Measurements from ENCODE around the gene PIEZO2. TPM values are rescaled to one million over a fixed set of nuclear protein-coding genes. Genes with fewer than 3 reads are reported as not detected.

PIEZO2 gene
- total and polyA plus RNA-seq, 7 donors: 0.03 to 0.64 (median 0.13) TPM

- no peaks in the 10 kb centered on the region for H3K4me1 ChIP-seq
- no peak overlapping the region for H3K4me3 ChIP-seq
- no peak overlapping the region for H3K27ac ChIP-seq
- no peak for TF ChIP-seq CTCF (IDR thresholded peaks at IDR 0.05)
- no peak for DNase-seq
- intact Hi-C loops (cut with DNase I): no loop called here
- whole genome bisulfite sequencing, 3 donors: 67 to 82% (median 72%) methylated on average over 8 of the region's 8 CpGs
- H3K27me3 ChIP-seq (ENCODE audit: insufficient read depth in 3 of 3, low read length in 2 of 3): no peaks in the 10 kb centered on the region
- no peak for ATAC-seq
- peaks cover 2% of the 10 kb centered on the region for H3K9me3 ChIP-seq
- no peaks in the 10 kb centered on the region for H3K36me3 ChIP-seq (ENCODE audit: insufficient read depth in 1 of 2, low read depth in 1 of 2)
Observed at GRCh38 chr18:10950876-10951630, 198.3 kb downstream of the PIEZO2 start.

- Histone ChIP-seq H3K4me1 (no peaks in the 10 kb centered on the region), H3K4me3 (no peak overlapping the region), H3K27me3 (ENCODE audit: insufficient read depth in 3 of 3, low read length in 2 of 3) (no peaks in the 10 kb centered on the region), H3K27ac (no peak overlapping the region), H3K9me3 (peaks cover 10% of the 10 kb centered on the region), H3K36me3 (ENCODE audit: insufficient read depth in 1 of 2, low read depth in 1 of 2) (no peaks in the 10 kb centered on the region)
- ATAC-seq (no peak), DNase-seq (no peak)
- no peak for TF ChIP-seq CTCF (IDR thresholded peaks at IDR 0.05)
- intact Hi-C loops (cut with DNase I): no loop called here
- 90 to 94% (median 92%) methylated on average over 12 of the region's 12 CpGs for WGBS, 3 donors
Observed at GRCh38 chr18:10950080-10950875, 199.1 kb downstream of the PIEZO2 start.

GRCh38 chr18:10949655-10950054 lies 199.7 kb downstream of the PIEZO2 start:
- ATAC-seq: no peak
- no peaks in the 10 kb centered on the region for H3K27me3 ChIP-seq (ENCODE audit: insufficient read depth in 3 of 3, low read length in 2 of 3)
- no peaks in the 10 kb centered on the region for H3K4me1 ChIP-seq
- no peaks in the 10 kb centered on the region for H3K36me3 ChIP-seq (ENCODE audit: insufficient read depth in 1 of 2, low read depth in 1 of 2)
- no peak for DNase-seq
- 79 to 89% (median 83%) methylated on average over 1 of the region's 1 CpG for WGBS, 3 donors
- no peak overlapping the region for H3K27ac ChIP-seq
- H3K4me3 ChIP-seq: no peak overlapping the region
- no peak for TF ChIP-seq CTCF (IDR thresholded peaks at IDR 0.05)
- H3K9me3 ChIP-seq: peaks cover 11% of the 10 kb centered on the region
- intact Hi-C loops (cut with DNase I): no loop called here

- H3K27ac ChIP-seq: no peak overlapping the region
- intact Hi-C loops (cut with DNase I): no loop called here
- WGBS, 3 donors: 94 to 98% (median 94%) methylated on average over 5 of the region's 5 CpGs
- ATAC-seq (no peak), DNase-seq (no peak)
- peaks cover 11% of the 10 kb centered on the region for H3K9me3 ChIP-seq
- no peak overlapping the region for H3K4me3 ChIP-seq
- no peaks in the 10 kb centered on the region for H3K4me1 ChIP-seq
- TF ChIP-seq CTCF (IDR thresholded peaks at IDR 0.05): no peak
- no peaks in the 10 kb centered on the region for H3K36me3 ChIP-seq (ENCODE audit: insufficient read depth in 1 of 2, low read depth in 1 of 2)
- no peaks in the 10 kb centered on the region for H3K27me3 ChIP-seq (ENCODE audit: insufficient read depth in 3 of 3, low read length in 2 of 3)
Observed at GRCh38 chr18:10948421-10948820, 200.9 kb downstream of the PIEZO2 start.

Data from psoas muscle (tissue), 8 donors.